Midbrain (tissue), 1 donor: Measurements from ENCODE around the gene GSK3B.
"Not testable (repeated sequence)": the region's sequence is repeated elsewhere in the genome, so short reads cannot be mapped to it uniquely, and the experiment has no call there.

Source experiments
- DNase-seq: peaks from one replicate; lab custom pipeline; 2025; lab: John Stamatoyannopoulos, UW

Gene GSK3B

DNA sequence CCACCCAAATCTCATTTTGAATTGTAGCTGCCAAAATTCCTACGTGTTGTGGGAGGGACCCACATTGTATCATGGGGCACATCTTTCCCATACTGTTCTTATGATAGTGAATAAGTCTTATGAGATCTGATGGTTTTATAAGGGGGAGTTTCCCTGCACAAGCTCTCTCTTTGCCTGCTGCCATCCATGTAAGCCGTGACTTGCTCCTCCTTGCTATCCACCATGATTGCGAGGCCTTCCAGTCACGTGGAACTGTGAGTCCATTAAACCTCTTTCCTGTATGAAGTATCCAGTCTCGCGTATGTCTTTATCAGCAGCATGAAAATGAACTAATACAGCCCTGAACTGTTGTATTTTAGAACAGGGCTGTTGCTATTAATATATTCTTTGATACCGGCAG, 40.6 kb downstream of the GSK3B start:
- DNase-seq = not testable (repeated sequence)

DNA sequence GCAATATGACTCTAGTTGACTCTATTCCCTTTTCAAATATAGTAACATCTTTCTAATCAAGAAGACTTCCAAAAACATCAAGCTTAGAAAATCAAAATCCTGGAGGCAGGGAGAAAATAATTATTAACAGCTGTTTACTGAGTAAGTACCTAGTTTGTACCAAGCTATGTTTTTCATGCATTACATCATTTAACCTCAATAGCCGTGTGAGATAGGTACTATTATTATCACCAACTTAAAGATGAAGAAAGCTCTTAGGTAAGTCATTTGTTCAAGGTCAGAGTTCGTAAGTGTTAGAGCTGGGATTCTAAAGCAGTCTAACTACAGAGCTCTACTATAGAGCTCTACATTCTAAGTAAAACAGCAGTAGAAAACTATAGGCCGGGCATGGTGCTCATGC, 41.6 kb downstream of the GSK3B start:
- no peak for DNase-seq

DNA sequence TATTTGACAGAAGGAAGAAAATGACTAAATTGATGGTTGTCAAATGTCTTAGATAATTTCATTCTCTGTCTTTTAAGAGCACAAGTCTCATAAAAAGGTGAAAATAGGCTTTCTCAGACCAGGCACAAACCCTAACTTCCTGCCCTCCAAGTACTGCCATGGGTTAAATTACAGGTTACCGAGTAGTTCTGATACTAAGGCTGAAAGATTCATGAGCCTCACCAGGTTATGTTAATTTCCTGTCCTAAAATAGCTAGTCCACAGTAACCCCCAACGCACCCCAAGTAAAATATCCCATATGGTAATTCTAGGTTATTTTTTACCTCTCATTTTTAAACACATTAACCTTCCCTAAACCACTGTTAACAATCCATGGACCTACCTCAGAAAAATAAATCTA, 42.0 kb downstream of the GSK3B start:
- no peak for DNase-seq

DNA sequence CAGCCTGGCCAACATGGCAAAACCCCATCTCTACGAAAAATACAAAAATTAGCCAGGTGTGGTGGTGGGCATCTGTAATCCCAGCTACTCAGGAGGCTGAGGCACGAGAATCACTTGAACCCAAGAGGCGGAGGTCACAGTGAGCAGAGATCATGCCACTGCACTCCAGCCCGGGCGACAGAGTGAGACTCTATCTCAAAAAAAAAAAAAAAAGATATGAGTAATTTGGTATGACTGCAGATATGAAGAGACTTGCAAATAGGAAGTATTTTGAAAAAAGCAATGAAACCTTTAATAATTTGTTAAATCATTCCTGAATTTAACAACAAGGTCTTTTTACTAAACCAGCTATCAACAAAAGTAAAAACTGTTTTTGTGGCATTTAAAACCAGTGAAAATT, 42.7 kb downstream of the GSK3B start:
- not testable (repeated sequence) for DNase-seq

DNA sequence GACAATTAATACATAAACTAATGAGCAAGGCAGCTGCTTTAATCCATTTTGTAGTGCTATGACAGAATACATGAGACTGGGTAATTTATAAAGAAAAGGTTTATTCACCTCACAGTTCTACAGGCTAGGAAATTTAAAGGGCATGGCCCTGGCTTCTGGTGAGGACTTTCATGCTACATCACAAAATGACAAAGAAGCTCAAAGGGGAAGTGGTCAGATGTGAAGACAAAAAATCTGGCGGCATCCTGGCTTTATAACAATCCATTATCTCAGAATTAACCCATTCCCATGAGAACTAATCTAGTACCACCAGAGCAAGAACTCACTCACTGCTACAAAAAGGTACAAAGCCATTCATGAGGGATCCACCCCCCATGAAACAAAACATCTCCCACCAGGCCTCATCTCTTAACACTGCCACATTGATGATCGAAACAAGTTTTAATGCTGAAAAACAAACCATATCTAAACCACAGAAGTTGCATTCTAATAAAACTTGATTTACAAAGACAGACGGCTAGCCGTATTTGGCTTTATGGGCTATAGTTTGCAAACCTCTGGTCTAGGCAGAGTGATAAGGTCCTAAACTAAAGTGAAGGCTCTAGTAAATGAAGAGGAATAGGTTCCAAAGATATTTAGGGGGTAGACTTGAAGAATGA, 44.2 kb downstream of the GSK3B start:
- DNase-seq = no peak

DNA sequence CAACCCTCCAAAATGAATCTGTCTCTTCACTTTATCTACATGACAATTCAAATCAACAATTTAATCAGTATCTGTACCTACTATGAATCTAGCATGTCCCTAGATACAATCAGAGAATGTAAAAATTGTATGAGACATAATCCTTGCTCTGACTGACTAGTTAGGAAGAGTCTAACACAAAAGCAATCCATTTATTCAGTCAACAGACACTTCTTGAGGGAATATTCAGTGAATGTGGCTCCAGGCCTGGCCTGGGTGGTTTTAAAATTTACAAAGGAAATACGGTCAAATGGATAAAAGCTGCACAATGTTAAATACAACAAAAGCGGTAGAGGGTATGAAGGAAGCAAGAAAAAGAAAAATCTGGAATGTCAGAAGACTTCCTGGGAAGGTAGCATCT, 45.2 kb downstream of the GSK3B start:
- no peak for DNase-seq

DNA sequence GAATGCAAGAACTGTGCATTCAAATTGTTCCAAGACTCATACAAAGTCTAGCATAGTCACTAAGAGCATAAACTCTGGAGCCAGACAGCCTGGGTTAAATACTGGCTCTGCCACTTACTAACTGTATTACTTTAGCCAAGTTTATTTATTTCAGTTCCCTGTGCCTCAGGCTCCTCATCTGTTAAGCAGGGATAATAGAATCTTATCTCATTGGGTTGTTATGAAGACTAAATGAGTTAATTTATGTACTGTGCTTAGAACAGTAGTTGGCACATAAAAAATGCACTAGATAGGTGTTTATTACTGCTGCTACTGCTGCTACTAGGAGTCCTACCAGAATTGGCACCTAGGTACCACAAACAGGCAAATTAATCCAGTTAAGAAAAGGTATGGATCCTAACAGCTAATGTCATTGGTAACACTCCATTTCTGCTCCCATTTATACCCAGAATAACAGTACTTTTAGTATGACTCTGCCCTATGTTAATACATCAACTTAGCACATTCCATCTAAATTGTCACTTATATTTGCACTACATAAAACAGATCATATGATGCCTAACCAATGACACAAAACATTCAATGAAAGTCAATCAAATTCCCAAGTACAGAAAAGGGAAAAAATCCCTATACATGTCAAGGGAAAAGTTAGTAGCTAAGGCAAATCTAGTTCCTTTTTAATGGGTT, 45.7 kb downstream of the GSK3B start:
- DNase-seq = no peak

DNA sequence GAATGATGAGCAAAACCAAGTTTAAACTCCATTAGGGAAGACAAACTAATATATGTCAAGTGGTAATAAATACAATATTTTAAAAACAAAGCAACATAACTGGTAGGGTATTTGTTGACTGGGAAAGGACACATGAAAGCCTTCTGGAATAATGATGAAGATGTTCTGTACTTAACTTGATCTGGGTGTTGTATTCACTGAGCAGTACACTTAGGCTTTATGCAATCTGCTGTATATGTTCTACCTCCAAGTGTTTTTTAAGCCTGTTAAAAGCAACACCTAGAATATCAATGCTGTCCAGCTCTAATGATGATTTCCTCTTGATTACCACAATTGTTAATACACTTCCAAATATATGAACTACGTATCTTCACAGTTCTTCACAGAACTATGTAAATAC, 46.6 kb downstream of the GSK3B start:
- no peak for DNase-seq

DNA sequence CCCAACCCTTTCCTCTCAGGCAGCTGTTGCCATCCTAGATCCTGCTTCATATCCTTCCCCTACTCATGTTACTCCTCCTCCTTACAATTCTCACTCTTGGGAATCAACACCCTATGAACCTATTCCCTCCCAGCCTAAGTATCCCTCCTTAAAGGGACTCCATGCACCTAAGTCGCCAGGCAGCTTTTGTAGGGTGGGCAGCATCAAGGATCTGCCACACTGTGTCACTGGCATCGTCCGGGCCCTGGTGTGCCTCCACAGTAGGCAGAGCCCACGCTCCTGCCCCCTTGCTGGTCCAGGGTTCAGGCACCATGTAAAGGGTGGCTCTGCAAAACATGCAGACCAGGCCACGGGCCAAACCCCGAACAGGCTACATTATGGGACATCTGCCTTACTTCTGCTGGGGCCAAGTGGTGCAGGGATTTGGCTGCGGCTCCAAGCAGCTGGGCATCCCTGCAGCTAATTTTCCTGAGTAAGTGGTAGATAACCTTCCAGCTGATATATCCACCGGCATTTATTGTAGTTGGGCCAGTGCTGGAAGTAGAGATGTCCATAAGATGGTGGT, 53.4 kb downstream of the GSK3B start:
- DNase-seq = no peak

DNA sequence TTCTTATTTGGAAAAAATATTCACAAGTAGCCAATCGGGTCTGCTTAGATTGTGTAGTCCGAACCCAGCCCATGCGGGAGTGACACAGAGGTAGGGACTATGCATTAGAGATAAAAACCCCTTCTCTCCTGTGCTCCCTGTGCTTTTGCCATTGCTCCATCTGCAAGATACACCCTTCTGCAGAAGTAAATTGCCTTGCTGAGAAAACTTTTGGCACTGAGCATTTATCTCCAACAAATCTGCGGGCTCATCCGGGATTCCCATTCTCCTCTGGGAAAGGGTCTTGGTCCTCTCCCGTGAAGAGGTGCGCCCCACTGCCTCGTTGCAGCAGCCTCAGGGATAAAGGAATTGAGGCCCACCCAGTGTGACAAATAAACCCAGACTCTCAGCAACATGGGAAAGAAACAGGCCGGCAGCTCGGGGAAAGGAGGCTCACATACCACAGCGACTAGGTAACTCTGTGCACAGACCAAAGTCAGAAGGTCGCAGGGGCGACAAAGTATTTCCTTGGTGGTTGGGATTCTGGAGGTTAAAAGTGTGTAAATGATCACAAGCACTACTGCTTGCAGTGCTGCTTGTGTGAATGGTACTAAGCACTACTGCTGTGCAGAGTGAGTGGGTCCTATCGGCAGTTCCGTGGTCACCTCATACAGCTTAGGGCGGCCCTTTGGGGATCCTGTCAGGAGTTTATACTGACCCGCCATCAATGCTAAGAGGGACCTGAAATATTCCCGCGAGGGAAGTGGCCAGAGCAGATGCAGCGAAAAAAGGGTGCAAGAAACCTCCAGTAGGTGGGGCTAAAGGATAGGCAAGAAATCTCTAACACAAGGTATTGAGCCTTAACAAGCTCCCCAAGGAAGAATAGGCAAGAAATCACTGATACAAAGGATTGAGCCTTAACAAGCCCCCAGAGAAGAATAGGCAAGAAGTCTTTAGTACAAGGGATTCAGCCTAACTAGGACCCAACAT, 54.3 kb downstream of the GSK3B start:
- peak; percentile 24 for DNase-seq

DNA sequence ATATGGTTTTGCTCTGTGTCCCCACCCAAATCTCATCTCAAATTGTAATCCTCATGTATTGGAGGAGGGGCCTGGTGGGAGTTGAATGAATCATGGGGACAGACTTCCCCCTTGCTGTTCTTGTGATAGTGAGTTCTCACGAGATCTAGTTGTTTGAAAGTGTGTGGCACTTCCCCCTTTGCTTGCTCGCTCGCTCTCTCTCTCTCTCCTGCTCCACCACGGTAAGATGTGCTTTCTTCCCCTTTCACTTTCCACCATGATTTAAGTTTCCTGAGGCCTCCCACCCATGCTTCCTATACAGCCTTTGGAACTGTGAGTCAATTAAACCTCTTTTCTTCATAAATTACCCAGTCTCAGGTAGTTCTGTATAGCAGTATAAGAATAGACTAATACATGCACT, 60.7 kb downstream of the GSK3B start:
- no peak for DNase-seq

DNA sequence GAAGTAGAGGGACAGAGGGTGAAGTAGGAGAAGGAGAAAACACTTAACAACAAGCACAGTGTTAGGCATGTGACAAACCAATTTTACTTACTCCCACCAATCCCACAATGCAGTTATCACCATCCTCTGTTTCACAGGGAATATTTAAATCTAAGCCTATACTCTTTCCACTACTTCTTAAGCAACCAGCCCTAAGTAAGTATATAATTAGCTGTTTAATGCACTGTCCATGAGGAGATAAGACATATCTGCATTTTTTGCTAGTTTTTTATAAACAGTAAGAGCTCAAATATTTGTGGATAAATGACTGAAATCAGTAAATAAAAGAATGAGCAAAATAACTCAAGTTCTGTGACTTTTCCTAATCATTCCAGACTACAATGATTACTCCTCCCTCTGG, 62.7 kb downstream of the GSK3B start:
- no peak for DNase-seq

DNA sequence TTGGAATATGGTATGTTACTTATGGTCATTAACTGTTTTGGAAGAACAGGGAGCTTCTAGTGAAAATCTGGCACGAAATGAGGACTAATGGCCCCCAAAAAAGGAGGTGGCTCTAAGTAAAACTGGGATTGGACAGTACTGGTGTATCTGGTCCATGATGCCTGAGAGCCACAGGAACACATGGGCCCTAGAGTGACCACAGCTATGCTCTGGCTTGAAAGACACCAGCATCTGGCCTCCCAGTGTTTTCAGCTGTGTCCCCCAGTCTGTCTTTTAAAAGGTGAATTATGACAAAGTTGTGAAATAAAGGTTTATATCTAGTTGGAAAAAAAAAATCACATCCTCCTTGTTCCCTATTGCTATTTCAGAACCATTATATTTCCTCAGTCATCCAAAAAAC, 64.5 kb downstream of the GSK3B start:
- DNase-seq = no peak

DNA sequence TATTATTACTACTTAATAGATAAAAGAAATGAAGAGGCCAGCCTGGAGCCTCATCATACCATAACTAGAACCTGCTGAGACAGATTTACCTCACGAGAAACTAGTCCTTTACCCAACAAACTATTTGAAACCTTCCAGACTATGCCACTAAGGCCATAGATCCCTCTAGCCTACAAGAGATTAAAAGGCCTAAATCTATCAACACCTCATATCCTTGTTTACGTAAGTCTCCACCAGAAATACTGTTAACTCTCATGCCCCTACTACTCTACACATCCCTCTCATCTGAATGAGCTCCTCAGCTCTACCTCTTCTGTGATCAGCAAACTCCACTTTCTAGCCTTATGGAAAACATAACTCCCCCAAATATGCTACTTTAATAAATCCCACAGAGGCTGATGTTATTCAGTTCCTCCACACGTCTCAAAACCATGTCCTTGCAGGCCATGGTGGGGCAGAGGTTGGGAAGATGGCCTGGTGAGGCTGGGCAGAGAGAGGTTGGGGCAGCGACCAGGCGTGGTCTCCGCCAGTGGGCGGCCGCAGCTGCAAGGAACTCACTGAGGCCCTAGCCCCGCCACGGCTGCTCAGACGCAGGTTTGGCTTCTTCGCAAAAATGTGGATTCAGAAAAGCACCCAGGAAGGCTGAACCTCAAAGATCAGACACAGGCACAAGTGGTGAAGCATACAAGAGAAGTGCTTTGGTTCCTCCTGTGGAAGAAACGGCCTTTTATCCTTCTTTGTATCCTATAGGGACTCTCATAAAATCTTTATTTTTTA, 65.8 kb downstream of the GSK3B start:
- DNase-seq = no peak

DNA sequence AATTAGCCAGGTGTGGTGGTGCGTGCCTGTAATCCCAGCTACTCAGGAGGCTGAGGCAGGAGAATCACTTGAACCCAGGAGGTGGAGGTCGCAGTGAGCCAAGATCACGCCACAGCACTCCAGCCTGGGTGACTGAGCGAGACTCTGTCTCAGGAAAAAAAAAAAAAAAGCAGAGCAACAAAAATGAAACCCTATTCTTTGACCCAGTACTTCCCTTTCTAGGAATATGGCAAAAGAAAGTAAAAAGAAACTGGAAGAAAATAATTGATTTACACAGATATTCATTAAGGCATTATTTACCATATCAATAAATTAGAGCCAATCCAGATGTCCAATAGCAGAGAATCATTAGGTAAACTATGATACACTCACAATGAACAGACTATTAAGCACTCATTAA, 67.0 kb downstream of the GSK3B start:
- no peak for DNase-seq

DNA sequence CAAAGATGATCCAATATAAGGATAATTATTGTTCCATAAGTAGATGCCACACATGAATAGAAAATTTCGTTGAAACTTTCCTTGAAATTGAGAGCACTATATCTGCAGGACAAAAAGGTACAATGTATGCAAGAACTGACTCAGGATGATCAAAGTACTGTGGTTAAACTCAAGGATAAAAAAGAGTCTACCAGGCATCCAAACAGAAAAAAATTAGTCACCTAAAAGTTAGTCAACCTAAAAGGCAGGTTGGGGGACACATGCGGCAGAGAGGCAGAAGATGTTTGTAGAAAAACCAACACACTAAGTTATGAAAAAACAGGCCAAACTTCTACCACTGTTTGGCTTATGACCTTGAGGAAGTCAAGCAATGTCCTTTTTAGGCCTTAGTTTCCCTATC, 68.7 kb downstream of the GSK3B start:
- no peak for DNase-seq

DNA sequence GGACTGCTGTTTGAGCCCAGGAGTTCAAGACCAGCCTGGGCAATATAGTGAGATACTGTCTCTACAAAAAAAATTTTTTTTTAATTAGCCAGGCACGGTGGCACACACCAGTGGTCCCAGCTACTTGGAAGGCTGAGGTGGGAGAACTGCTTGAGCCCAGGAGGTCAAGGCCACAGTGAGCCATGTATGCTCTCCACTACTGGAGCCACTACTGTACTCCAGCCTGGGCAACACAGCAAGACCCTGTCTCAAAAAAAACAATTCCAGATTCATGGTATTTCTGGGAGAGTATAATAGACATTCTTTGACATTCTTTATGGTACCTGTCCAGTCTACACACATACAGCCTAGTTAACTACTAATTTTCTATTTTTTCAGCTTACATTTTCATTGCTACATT, 70.1 kb downstream of the GSK3B start:
- DNase-seq = no peak

DNA sequence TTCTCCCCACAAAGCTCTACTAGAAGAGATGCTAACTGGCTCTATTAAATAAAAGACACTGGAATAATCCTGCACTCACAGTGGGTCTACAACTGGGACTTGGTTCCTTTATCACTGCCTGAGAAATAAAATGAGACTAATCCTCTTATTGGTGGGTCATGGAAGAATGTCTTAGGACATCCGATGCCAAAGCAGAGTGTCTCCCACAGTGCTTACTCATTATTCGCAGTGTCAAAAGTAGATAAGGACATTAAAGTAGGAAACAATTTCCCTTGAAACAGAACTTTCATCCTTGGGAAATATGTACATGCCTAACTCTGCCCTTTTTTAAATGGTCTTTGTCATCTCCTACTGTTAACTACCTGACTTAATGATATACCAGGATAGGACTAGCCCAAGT, 71.5 kb downstream of the GSK3B start:
- DNase-seq = no peak

DNA sequence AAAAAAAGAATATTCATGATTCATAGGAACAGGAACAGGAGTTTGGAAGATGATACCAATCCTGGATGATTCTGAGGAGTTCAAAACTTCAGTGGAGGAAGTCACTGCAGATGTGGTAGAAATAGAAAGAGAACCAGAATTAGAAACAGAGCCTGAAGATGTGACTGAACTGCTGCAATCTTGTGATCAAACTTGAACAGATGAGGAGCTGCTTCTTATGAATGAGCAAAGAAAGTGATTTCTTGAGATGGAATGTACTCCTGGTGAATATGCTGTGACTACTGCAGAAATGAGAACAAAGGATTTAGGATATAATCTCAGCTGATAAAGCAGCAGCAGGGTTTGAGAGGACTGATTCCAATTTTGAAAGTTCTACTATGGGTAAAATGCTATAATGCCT, 72.7 kb downstream of the GSK3B start:
- DNase-seq = no peak

DNA sequence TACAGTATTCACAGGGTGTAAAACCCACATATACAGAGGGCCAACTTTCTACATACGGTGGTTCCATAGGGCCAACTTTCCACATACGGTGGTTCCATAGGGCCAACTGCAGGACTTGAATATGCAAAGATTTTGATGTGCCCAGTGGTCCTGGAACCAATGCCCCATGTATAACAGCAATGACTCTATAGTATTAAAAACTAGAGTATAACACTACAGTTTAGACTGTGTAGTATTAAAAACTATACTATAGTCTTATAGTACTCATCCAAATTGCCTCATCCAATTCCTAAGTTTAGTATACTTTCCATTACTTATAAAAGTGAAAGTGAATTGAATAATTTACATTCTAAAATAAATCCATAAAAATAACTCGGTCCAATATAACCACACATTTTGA, 75.9 kb downstream of the GSK3B start:
- DNase-seq = no peak

DNA sequence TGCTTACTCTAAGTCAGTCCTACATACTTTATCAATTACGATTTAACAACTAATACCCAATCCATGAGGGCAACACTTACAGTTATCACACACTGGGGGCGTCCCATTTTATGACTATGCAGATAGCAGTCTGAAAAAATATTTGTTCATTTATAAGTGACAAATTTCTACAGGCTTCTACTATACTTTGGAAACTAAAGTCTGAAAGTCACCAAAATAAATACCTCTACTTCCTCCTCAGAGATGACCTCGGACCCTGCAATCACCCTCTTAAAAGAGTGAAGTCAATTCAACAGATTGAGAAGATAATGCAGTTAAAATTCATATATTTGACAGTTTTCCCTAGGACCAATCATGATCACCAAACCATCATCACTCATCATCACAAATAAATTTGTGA, 76.6 kb downstream of the GSK3B start:
- no peak for DNase-seq

DNA sequence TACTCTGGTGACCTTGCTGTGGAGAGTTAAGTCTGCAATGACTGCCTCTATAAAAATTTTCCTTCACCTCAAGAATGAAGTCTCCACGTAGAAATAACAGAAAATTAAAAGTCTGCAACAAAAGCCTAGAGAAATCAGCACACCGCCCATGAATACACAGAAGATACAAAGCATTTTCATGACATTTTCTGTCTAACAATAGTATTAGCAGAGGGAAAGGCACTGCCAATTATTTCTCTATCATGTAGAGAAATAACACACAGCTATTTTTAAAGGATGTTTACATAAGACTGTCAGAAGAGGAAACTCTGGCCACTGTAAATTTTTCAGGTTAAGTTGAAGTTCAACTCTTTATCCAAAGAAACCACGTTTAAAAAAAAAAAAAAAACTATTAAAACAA, 80.8 kb downstream of the GSK3B start:
- DNase-seq = no peak
